ENCODE results near the gene STAG1. TPM values are rescaled to one million over a fixed set of nuclear protein-coding genes. Genes with fewer than 3 reads are reported as not detected.

The STAG1 gene
- total and polyA plus RNA-seq, 9 of the 15 experiments (the other 6 are each of a cell fraction or from before 2014, with no cell fraction given), result 2.7 to 17.7 (median 8.8) TPM

DNA sequence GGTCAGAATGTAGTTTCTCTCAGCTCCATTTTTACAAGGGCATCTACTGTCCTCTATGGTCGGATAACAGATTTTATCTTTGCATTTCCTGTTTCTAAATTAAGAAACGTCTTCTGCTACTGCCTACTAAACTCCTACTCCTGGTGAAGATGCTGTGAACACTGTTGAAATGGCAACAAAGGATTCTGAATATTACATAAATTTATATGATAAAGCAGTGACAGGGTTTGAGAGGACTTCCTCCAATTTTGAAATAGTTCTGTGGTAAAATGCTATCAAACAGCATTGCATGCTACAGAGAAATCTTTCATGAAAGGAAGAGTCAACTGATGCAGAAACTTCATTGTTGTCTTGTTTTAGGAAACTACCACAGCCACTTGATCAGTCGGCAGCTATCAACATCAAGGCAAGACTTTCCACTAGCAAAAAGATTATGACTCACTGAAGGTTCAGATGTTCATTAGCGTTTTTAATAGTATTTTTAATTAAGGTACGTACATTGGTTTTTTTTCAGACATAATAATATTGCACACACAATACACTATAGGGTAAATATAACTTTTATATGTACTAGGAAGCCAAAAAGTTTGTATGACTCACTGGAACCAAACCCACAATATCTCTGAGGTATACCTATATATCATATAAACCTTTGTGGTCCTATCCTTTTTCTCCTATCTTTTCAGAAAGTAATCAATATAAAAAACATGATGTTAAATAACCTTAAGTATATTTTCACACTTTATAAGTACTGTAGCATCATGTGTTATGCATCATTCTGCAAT is 156.1 kb downstream of the STAG1 start:
- WGBS (ENCODE audit: insufficient coverage, low coverage, missing lambda C conversion rate), result 27% methylated on average over 5 of the region's 5 CpGs
- Histone ChIP-seq H3K4me3 (no peak overlapping the region), H4K20me1 (replicated peaks; ENCODE audit: control insufficient read depth, insufficient read depth, low read length) (no peaks in the 10 kb centered on the region), H3K9me1 (ENCODE audit: control insufficient read depth, insufficient read depth, low read length) (no peaks in the 10 kb centered on the region), H3K27ac (ENCODE audit: extremely low read depth, low read depth, low read length) (no peak overlapping the region), H3K27me3 (ENCODE audit: control insufficient read depth in 2 of 2, insufficient read depth in 2 of 2, low read length in 2 of 2) (no peaks in the 10 kb centered on the region), H3K4me2 (ENCODE audit: insufficient read depth, low read length) (no peak overlapping the region), H3K79me2 (ENCODE audit: control insufficient read depth, insufficient read depth, low read length) (no peaks in the 10 kb centered on the region), H3K9ac (ENCODE audit: insufficient read depth in 1 of 2, low read depth in 2 of 2, low read length in 2 of 2) (no peak overlapping the region), H3K9me3 (replicated peaks; ENCODE audit: control insufficient read depth, insufficient read depth, low read depth, low read length) (no peaks in the 10 kb centered on the region), H2AFZ (ENCODE audit: low read depth, low read length) (no peak overlapping the region; the same call in 1 of the 2 replicates), H3K36me3 (ENCODE audit: control insufficient read depth, insufficient read depth, low read length) (no peaks in the 10 kb centered on the region), H3K4me1 (replicated peaks in 1 of 2; ENCODE audit: control insufficient read depth in 2 of 2, insufficient read depth in 2 of 2, low read length in 2 of 2) (no peaks in the 10 kb centered on the region; a peak in 2 of 5 replicates)
- intact Hi-C loops (cut with micrococcal nuclease), result no loop called here
- POLR2A ChIA-PET, result interaction anchor here (0.7 to 0.8 kb wide), 2 partner anchors 18 to 21 kb away, joined by 3 read pairs; no protein-coding TSS in a partner anchor
- no peak for FAIRE-seq
- BruUV-seq (replicated peaks), result no TSS peak
- CTCF ChIA-PET (ENCODE audit: low intra/inter-chr PET ratio), result no interaction called here
- TF ChIP-seq E2F3 (CRISPR knock-in tag; IDR thresholded peaks at IDR 0.05) (no peak), MIER1 (IDR thresholded peaks at IDR 0.05; ENCODE audit: low read depth) (no peak), PTRF (tag; IDR thresholded peaks at IDR 0.05) (no peak), NFXL1 (CRISPR knock-in tag; IDR thresholded peaks at IDR 0.05) (no peak), SMAD1 (IDR thresholded peaks at IDR 0.05; ENCODE audit: low read depth, low read length, partially characterized antibody) (no peak), MEF2A (IDR thresholded peaks at IDR 0.05; ENCODE audit: control insufficient read depth, low read depth, low read length) (0 out of 2 replicates have a peak, but pooled peaks have one; percentile 23), U2AF2 (optimal IDR thresholded peaks at IDR 0.05; ENCODE audit: low read depth, low read length) (no peak), POLR3G (IDR thresholded peaks at IDR 0.05; ENCODE audit: extremely low read depth, insufficient read length, insufficient replicate concordance) (no peak), MEF2D (tag; conservative IDR thresholded peaks at IDR 0.05; ENCODE audit: low read depth) (peak; percentile 73), ESRRA (IDR thresholded peaks at IDR 0.05; ENCODE audit: borderline replicate concordance, low read depth) (peak; percentile 60; the same call in 1 of the 2 replicates), DACH1 (IDR thresholded peaks at IDR 0.05; ENCODE audit: partially characterized antibody) (no peak), ZNF274 (IDR thresholded peaks at IDR 0.05; ENCODE audit: borderline replicate concordance, low read depth, low read length) (no peak), NCOA1 (IDR thresholded peaks at IDR 0.05; ENCODE audit: low read depth) (no peak), NCOA2 (IDR thresholded peaks at IDR 0.05; ENCODE audit: partially characterized antibody in 2 of 2) (no peak)
- TF ChIP-seq, protein P1, sequence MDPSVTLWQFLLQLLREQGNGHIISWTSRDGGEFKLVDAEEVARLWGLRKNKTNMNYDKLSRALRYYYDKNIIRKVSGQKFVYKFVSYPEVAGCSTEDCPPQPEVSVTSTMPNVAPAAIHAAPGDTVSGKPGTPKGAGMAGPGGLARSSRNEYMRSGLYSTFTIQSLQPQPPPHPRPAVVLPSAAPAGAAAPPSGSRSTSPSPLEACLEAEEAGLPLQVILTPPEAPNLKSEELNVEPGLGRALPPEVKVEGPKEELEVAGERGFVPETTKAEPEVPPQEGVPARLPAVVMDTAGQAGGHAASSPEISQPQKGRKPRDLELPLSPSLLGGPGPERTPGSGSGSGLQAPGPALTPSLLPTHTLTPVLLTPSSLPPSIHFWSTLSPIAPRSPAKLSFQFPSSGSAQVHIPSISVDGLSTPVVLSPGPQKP (CRISPR knock-in tag; IDR thresholded peaks at IDR 0.05), result no peak
- TF ChIP-seq, protein P2, sequence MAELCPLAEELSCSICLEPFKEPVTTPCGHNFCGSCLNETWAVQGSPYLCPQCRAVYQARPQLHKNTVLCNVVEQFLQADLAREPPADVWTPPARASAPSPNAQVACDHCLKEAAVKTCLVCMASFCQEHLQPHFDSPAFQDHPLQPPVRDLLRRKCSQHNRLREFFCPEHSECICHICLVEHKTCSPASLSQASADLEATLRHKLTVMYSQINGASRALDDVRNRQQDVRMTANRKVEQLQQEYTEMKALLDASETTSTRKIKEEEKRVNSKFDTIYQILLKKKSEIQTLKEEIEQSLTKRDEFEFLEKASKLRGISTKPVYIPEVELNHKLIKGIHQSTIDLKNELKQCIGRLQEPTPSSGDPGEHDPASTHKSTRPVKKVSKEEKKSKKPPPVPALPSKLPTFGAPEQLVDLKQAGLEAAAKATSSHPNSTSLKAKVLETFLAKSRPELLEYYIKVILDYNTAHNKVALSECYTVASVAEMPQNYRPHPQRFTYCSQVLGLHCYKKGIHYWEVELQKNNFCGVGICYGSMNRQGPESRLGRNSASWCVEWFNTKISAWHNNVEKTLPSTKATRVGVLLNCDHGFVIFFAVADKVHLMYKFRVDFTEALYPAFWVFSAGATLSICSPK (IDR thresholded peaks at IDR 0.05; ENCODE audit: borderline replicate concordance), result no peak
- DNase-seq (ENCODE audit: extremely low read depth in 1 of 4, low spot score in 3 of 4), result no peak
- no peak for ATAC-seq
- in situ Hi-C loops (cut with MboI), result no loop called here

Data from K562 (cell line).